Fibroblast of lung (primary cell): ENCODE measurements around the gene CD244.

ENCODE experiments used
- CTCF ChIP-seq, 2 donors: IDR thresholded peaks in 1 of 2; conservative IDR thresholded peaks in 1 of 2; 1 replicate in 1 of 2; 2 replicates in 1 of 2; pipeline ENCODE4 v1.5.1; 2011 to 2012; ENCODE audit warnings: low read length in 2 of 2, control low read depth in 1 of 2, inconsistent platforms in 1 of 2, low read depth in 1 of 2, mild to moderate bottlenecking in 1 of 2
- EZH2 ChIP-seq: IDR thresholded peaks from 2 replicates; pipeline ENCODE4 v1.5.1; 2012; ENCODE audit warnings: low read length, control low read depth, mild to moderate bottlenecking; ENCODE audit errors: missing control alignments

GRCh38 chr1:160811147-160811546, 51.5 kb downstream of the CD244 start:
- TF ChIP-seq EZH2 (no peak), CTCF (conservative IDR thresholded peaks at IDR 0.05 in 1 of 2, IDR thresholded peaks at IDR 0.05 in 1 of 2; ENCODE audit: low read depth in 1 of 2, low read length in 2 of 2) (no peak)
